HG02571 (cell line): Measurements from ENCODE around the gene KNDC1.
"Not testable (repeated sequence)": the region's sequence is repeated elsewhere in the genome, so short reads cannot be mapped to it uniquely, and the experiment has no call there.

Experiments used
- ATAC-seq: cut with Tn5 transposase; IDR thresholded peaks from one replicate; pipeline ENCODE4 v1.9.1; 2021; ENCODE audit warnings: mild to moderate bottlenecking, moderate library complexity; ENCODE audit not compliant: unreplicated experiment

KNDC1 gene

GRCh38 chr10:133139551-133140065, 20.4 kb upstream of the KNDC1 start:
- no peak for ATAC-seq

GRCh38 chr10:133140417-133141143, 19.4 kb upstream of the KNDC1 start:
- no peak for ATAC-seq

GRCh38 chr10:133141144-133141957, 18.7 kb upstream of the KNDC1 start:
- no peak for ATAC-seq

GRCh38 chr10:133141958-133142340, 18.1 kb upstream of the KNDC1 start:
- no peak for ATAC-seq

- no peak for ATAC-seq
These were observed 17.4 kb upstream of the KNDC1 start for GRCh38 chr10:133142523-133143199.

- no peak for ATAC-seq
These were observed 16.9 kb upstream of the KNDC1 start for GRCh38 chr10:133143200-133143533.

GRCh38 chr10:133143546-133143945, 16.5 kb upstream of the KNDC1 start:
- ATAC-seq, result no peak

- no peak for ATAC-seq
These were observed 15.2 kb upstream of the KNDC1 start for GRCh38 chr10:133144771-133145170.

GRCh38 chr10:133150226-133150625, 9.8 kb upstream of the KNDC1 start:
- no peak for ATAC-seq

- ATAC-seq, result no peak
These were observed 9.4 kb upstream of the KNDC1 start for GRCh38 chr10:133150656-133151055.

GRCh38 chr10:133151071-133151470, 8.9 kb upstream of the KNDC1 start:
- not testable (repeated sequence) for ATAC-seq

GRCh38 chr10:133151543-133151972, 8.5 kb upstream of the KNDC1 start:
- ATAC-seq, result no peak

- ATAC-seq, result no peak
These were observed 5.6 kb upstream of the KNDC1 start for GRCh38 chr10:133154411-133154810.

GRCh38 chr10:133154996-133155778, 4.8 kb upstream of the KNDC1 start:
- no peak for ATAC-seq

GRCh38 chr10:133156674-133157579, 3.1 kb upstream of the KNDC1 start:
- no peak for ATAC-seq

GRCh38 chr10:133157662-133158436, 2.2 kb upstream of the KNDC1 start:
- no peak for ATAC-seq

- ATAC-seq, result no peak
These were observed 1.6 kb upstream of the KNDC1 start for GRCh38 chr10:133158437-133158755.

GRCh38 chr10:133158756-133159610, 1.0 kb upstream of the KNDC1 start:
- ATAC-seq, result no peak
